Ramos (cell line): ENCODE data around the gene LRFN2.

Experiments used
- in situ Hi-C: fragments of 300-500 bp; cut with MboI; formaldehyde crosslinking; loops from one replicate; pipeline ENCODE4 v1.14.3; 2022; ENCODE audit warnings: low sequenced_read_pairs; ENCODE audit not compliant: unreplicated experiment

LRFN2 gene

GRCh38 chr6:40587240-40588069 lies at the start of gene LRFN2:
TSS of gene LRFN2 (minus strand) at chr6:40587364.
- in situ Hi-C loops, result no loop called here

- in situ Hi-C loops, result no loop called here
Observed at GRCh38 chr6:40634429-40634828, 47.3 kb upstream of the LRFN2 start.

- in situ Hi-C loops, result no loop called here
Observed at GRCh38 chr6:40631744-40632143, 44.6 kb upstream of the LRFN2 start.

- in situ Hi-C loops, result no loop called here
Observed at GRCh38 chr6:40630488-40630887, 43.3 kb upstream of the LRFN2 start.

GRCh38 chr6:40630051-40630450 lies 42.9 kb upstream of the LRFN2 start:
- in situ Hi-C loops, result no loop called here

- in situ Hi-C loops, result no loop called here
Observed at GRCh38 chr6:40629463-40629862, 42.3 kb upstream of the LRFN2 start.

- in situ Hi-C loops, result no loop called here
Observed at GRCh38 chr6:40627316-40627715, 40.2 kb upstream of the LRFN2 start.

GRCh38 chr6:40626886-40627285 lies 39.7 kb upstream of the LRFN2 start:
- in situ Hi-C loops, result no loop called here

- in situ Hi-C loops, result no loop called here
Observed at GRCh38 chr6:40623932-40624331, 36.8 kb upstream of the LRFN2 start.

- in situ Hi-C loops, result no loop called here
Observed at GRCh38 chr6:40623178-40623577, 36.0 kb upstream of the LRFN2 start.

- in situ Hi-C loops, result no loop called here
Observed at GRCh38 chr6:40620574-40621240, 33.5 kb upstream of the LRFN2 start.

GRCh38 chr6:40614671-40615070 lies 27.5 kb upstream of the LRFN2 start:
- in situ Hi-C loops, result no loop called here

- in situ Hi-C loops, result no loop called here
Observed at GRCh38 chr6:40611912-40612311, 24.7 kb upstream of the LRFN2 start.

- in situ Hi-C loops, result no loop called here
Observed at GRCh38 chr6:40611434-40611833, 24.3 kb upstream of the LRFN2 start.

GRCh38 chr6:40610229-40610628 lies 23.1 kb upstream of the LRFN2 start:
- in situ Hi-C loops, result no loop called here

GRCh38 chr6:40606981-40607380 lies 19.8 kb upstream of the LRFN2 start:
- in situ Hi-C loops, result no loop called here

- in situ Hi-C loops, result no loop called here
Observed at GRCh38 chr6:40606526-40606925, 19.4 kb upstream of the LRFN2 start.

- in situ Hi-C loops, result no loop called here
Observed at GRCh38 chr6:40604082-40604481, 16.9 kb upstream of the LRFN2 start.

GRCh38 chr6:40599555-40599954 lies 12.4 kb upstream of the LRFN2 start:
- in situ Hi-C loops, result no loop called here

- in situ Hi-C loops, result no loop called here
Observed at GRCh38 chr6:40598516-40598915, 11.4 kb upstream of the LRFN2 start.

- in situ Hi-C loops, result no loop called here
Observed at GRCh38 chr6:40597301-40597700, 10.1 kb upstream of the LRFN2 start.

- in situ Hi-C loops, result no loop called here
Observed at GRCh38 chr6:40588480-40588879, 1.3 kb upstream of the LRFN2 start.
